H1 (cell line): Measurements from ENCODE around the gene HACL1. TPM values are rescaled to one million over a fixed set of nuclear protein-coding genes. Genes with fewer than 3 reads are reported as not detected.

ENCODE experiments used
- CTCF ChIA-PET: fragments of 300-600 bp; sonication (Branson Sonifier 250); formaldehyde crosslinking; loops from one replicate; lab custom pipeline; 2021; ENCODE audit not compliant: partially characterized antibody; lab: Charles Lee
- POLR2A ChIA-PET: fragments of 300-600 bp; sonication (Branson Sonifier 250); formaldehyde crosslinking; loops from one replicate; lab custom pipeline; 2021; ENCODE audit warnings: inconsistent platforms; ENCODE audit not compliant: partially characterized antibody; lab: Charles Lee
- DNase-seq, 2 experiments: peaks; one replicate each; pipeline versions ENCODE4 v3.0.0 to v3.0.0-alpha.2; 2010 to 2022; ENCODE audit warnings: low spot score in 2 of 2, low read depth in 1 of 2, mixed read lengths in 1 of 2
- FAIRE-seq: peaks from 2 replicates; lab custom pipeline; 2011; peaks lifted over from hg19 to GRCh38; lab: Jason Lieb, UNC
- H2AFZ ChIP-seq: 2 replicates; pipeline ENCODE4 v1.8.1; 2012; ENCODE audit warnings: low read length, inconsistent platforms
- H2AK5ac ChIP-seq: 2 replicates; pipeline ENCODE4 v1.6.1; 2013; ENCODE audit warnings: low read depth, low read length
- H2BK120ac ChIP-seq: replicated peaks from 2 replicates; pipeline ENCODE3; 2013; ENCODE audit warnings: low read depth, low read length, inconsistent platforms
- H2BK12ac ChIP-seq: 2 replicates; pipeline ENCODE4 v1.6.1; 2013; ENCODE audit warnings: low read depth, low read length
- H2BK15ac ChIP-seq: 2 replicates; pipeline ENCODE4 v1.6.1; 2013; ENCODE audit warnings: low read length
- H2BK20ac ChIP-seq: 2 replicates; pipeline ENCODE4 v1.6.1; 2013; ENCODE audit warnings: low read length
- H2BK5ac ChIP-seq: 2 replicates; pipeline ENCODE4 v1.6.1; 2013; ENCODE audit warnings: low read depth, low read length
- H3K14ac ChIP-seq: 2 replicates; pipeline ENCODE4 v1.6.1; 2013; ENCODE audit warnings: inconsistent platforms; ENCODE audit not compliant: insufficient read length
- H3K18ac ChIP-seq: 2 replicates; pipeline ENCODE4 v1.6.1; 2013; ENCODE audit warnings: low read length; ENCODE audit errors: extremely low read depth
- H3K23ac ChIP-seq: 2 replicates; pipeline ENCODE4 v1.6.1; 2013; ENCODE audit warnings: inconsistent platforms; ENCODE audit not compliant: insufficient read length
- H3K23me2 ChIP-seq: 2 replicates; pipeline ENCODE4 v1.6.1; 2013; ENCODE audit warnings: low read depth, low read length
- H3K27ac ChIP-seq: 2 replicates; pipeline ENCODE4 v1.6.1; 2011; ENCODE audit warnings: low read depth, low read length, inconsistent platforms
- H3K27me3 ChIP-seq, 4 experiments: replicated peaks in 1 of 4; 1 replicate in 1 of 4; 2 replicates in 3 of 4; pipeline versions ENCODE4 v1.6.1 to v1.8.1; 2011 to 2013; ENCODE audit warnings: low read length in 3 of 4, mild to moderate bottlenecking in 3 of 4, inconsistent platforms in 2 of 4, mixed read lengths in 2 of 4, moderate library complexity in 1 of 4; ENCODE audit not compliant: control insufficient read depth in 3 of 4, insufficient read depth in 3 of 4; ENCODE audit errors: extremely low read depth in 1 of 4
- H3K36me3 ChIP-seq, 4 experiments: 2 replicates each; pipeline versions ENCODE4 v1.6.1 to v1.8.1; 2011 to 2013; ENCODE audit warnings: mild to moderate bottlenecking in 4 of 4, low read length in 3 of 4, moderate library complexity in 2 of 4, control low read depth in 1 of 4, inconsistent platforms in 1 of 4; ENCODE audit not compliant: insufficient read depth in 4 of 4, control insufficient read depth in 2 of 4
- H3K4ac ChIP-seq: replicated peaks from 2 replicates; pipeline ENCODE3; 2013; ENCODE audit warnings: low read length, low read depth, mixed read lengths, inconsistent platforms; ENCODE audit not compliant: insufficient read length
- H3K4me1 ChIP-seq, 4 experiments: replicated peaks in 1 of 4; 1 replicate in 1 of 4; 2 replicates in 3 of 4; pipeline versions ENCODE4 v1.6.1 to v1.8.1; 2011 to 2013; ENCODE audit warnings: low read length in 3 of 4, inconsistent platforms in 2 of 4, mixed read lengths in 1 of 4; ENCODE audit not compliant: insufficient read depth in 4 of 4, control insufficient read depth in 3 of 4
- H3K4me2 ChIP-seq, 2 experiments: 2 replicates each; pipeline versions ENCODE4 v1.6.1 to v1.8.1; 2011 to 2013; ENCODE audit warnings: low read depth in 2 of 2, low read length in 2 of 2, control low read depth in 1 of 2, inconsistent platforms in 1 of 2, mild to moderate bottlenecking in 1 of 2; ENCODE audit not compliant: insufficient read depth in 1 of 2
- H3K4me3 ChIP-seq, 4 experiments: fragments of 200-600, 300-600 bp in 1 of 4; sonication (generic), shearing (Covaris generic), sonication (Bioruptor Twin) in 1 of 4; 2 replicates each; pipeline versions ENCODE4 v1.5.1 to v1.8.1; 2011 to 2016; ENCODE audit warnings: low read length in 4 of 4, low read depth in 3 of 4, control low read depth in 2 of 4, inconsistent platforms in 2 of 4, mild to moderate bottlenecking in 2 of 4, mixed read lengths in 1 of 4, moderate library complexity in 1 of 4; ENCODE audit not compliant: insufficient read depth in 2 of 4; ENCODE audit errors: extremely low read depth in 1 of 4
- H3K56ac ChIP-seq: replicated peaks from 2 replicates; pipeline ENCODE3; 2013; ENCODE audit warnings: low read depth, mild to moderate bottlenecking, mixed read lengths, low read length, inconsistent platforms; ENCODE audit not compliant: insufficient read length
- H3K79me1 ChIP-seq: 2 replicates; pipeline ENCODE4 v1.6.1; 2013; ENCODE audit warnings: low read depth, low read length, control low read depth
- H3K79me2 ChIP-seq, 2 experiments: 2 replicates each; pipeline versions ENCODE4 v1.6.1 to v1.8.1; 2012 to 2013; ENCODE audit warnings: low read length in 2 of 2, mild to moderate bottlenecking in 2 of 2, inconsistent platforms in 1 of 2; ENCODE audit not compliant: insufficient read depth in 2 of 2, control insufficient read depth in 1 of 2
- H3K9ac ChIP-seq, 4 experiments: replicated peaks in 1 of 4; 1 replicate in 1 of 4; 2 replicates in 3 of 4; pipeline versions ENCODE4 v1.6.1 to v1.8.1; 2011 to 2013; ENCODE audit warnings: low read depth in 3 of 4, low read length in 3 of 4, control low read depth in 2 of 4, mild to moderate bottlenecking in 2 of 4, moderate library complexity in 2 of 4, inconsistent platforms in 1 of 4; ENCODE audit errors: extremely low read depth in 1 of 4
- H3K9me3 ChIP-seq, 2 experiments: 2 replicates each; pipeline versions ENCODE4 v1.6.1 to v1.8.1; 2012 to 2013; ENCODE audit warnings: mild to moderate bottlenecking in 2 of 2, moderate library complexity in 2 of 2, control low read depth in 1 of 2, inconsistent platforms in 1 of 2, low read depth in 1 of 2, low read length in 1 of 2, mixed read lengths in 1 of 2; ENCODE audit not compliant: insufficient read depth in 2 of 2
- H4K20me1 ChIP-seq, 2 experiments: replicated peaks in 1 of 2; 2 replicates each; pipeline versions ENCODE3 to v1.8.1; 2011 to 2013; ENCODE audit warnings: inconsistent platforms in 2 of 2, low read length in 2 of 2, mild to moderate bottlenecking in 1 of 2; ENCODE audit not compliant: insufficient read depth in 2 of 2, control insufficient read depth in 1 of 2
- H4K5ac ChIP-seq: 2 replicates; pipeline ENCODE4 v1.6.1; 2013; ENCODE audit warnings: low read length, low read depth, mixed read lengths, inconsistent platforms; ENCODE audit not compliant: insufficient read length
- H4K8ac ChIP-seq: 2 replicates; pipeline ENCODE4 v1.8.0; 2013; ENCODE audit warnings: mild to moderate bottlenecking, moderate library complexity, low read length, inconsistent platforms; ENCODE audit not compliant: insufficient read depth; ENCODE audit errors: extremely low read depth
- H4K91ac ChIP-seq: replicated peaks from 2 replicates; pipeline ENCODE3; 2013; ENCODE audit warnings: low read length, mixed read lengths, inconsistent platforms; ENCODE audit not compliant: insufficient read length
- ATF3 ChIP-seq: IDR thresholded peaks from 2 replicates; pipeline ENCODE4 v1.6.1; 2011; ENCODE audit warnings: low read depth, mild to moderate bottlenecking, low read length; ENCODE audit not compliant: insufficient read depth
- CREB1 ChIP-seq: IDR thresholded peaks from 2 replicates; pipeline ENCODE4 v1.6.1; 2012; ENCODE audit warnings: inconsistent platforms
- HDAC2 ChIP-seq, 2 experiments: fragments of 300-600 bp in 1 of 2; sonication (generic) in 1 of 2; IDR thresholded peaks; 2 replicates each; pipeline ENCODE4 v1.6.1; 2011 to 2012; ENCODE audit warnings: low read depth in 2 of 2, low read length in 2 of 2, mild to moderate bottlenecking in 2 of 2, moderate library complexity in 2 of 2, borderline replicate concordance in 1 of 2, inconsistent platforms in 1 of 2
- JUND ChIP-seq: IDR thresholded peaks from 2 replicates; pipeline ENCODE4 v1.6.1; 2011; ENCODE audit warnings: mild to moderate bottlenecking, improper control_type of control experiment, low read length
- PHF8 ChIP-seq: fragments of 200-600 bp; sonication (generic); conservative IDR thresholded peaks from 2 replicates; pipeline ENCODE4 v1.7.1; 2012; ENCODE audit warnings: low read depth, mild to moderate bottlenecking, inconsistent platforms, low read length, moderate library complexity
- RNF2 ChIP-seq: fragments of 200-900, 300-1000 bp; sonication (generic); IDR thresholded peaks from 2 replicates; pipeline ENCODE4 v1.7.1; 2016; ENCODE audit warnings: borderline replicate concordance, low read depth, mild to moderate bottlenecking, antibody characterized with exemption, low read length; ENCODE audit not compliant: poor library complexity, severe bottlenecking; ENCODE audit errors: missing control alignments
- SP2 ChIP-seq: IDR thresholded peaks from 2 replicates; pipeline ENCODE4 v1.6.1; 2012; ENCODE audit warnings: mild to moderate bottlenecking, low read length, inconsistent platforms
- USF2 ChIP-seq: IDR thresholded peaks from 2 replicates; pipeline ENCODE4 v1.6.1; 2011; ENCODE audit warnings: low read length, improper control_type of control experiment
- WGBS, 2 experiments: shearing (Covaris generic) in 1 of 2; methylation state at CpG; one replicate each; pipeline versions ENCODE4 v1.1.6 to v1.1.7; 2013 to 2015; ENCODE audit warnings: low lambda C conversion rate in 2 of 2, mixed read lengths in 2 of 2, inconsistent platforms in 1 of 2, low coverage in 1 of 2, missing lambda C conversion rate in 1 of 2; ENCODE audit not compliant: insufficient replicate concordance in 2 of 2, insufficient coverage in 1 of 2, insufficient read length in 1 of 2; ENCODE audit errors: extremely low coverage in 1 of 2, missing lambda C conversion rate in 1 of 2; 5-methylcytosine and 5-hydroxymethylcytosine counted together
- polyA plus RNA-seq, 7 experiments: library from polyadenylated mRNA; depleted of rRNA in 3 of 7; stranded (reverse) in 5 of 7; unstranded in 2 of 7; fragments of >200 nt in 5 of 7; fragments of 200-250 nt in 2 of 7; gene quantifications; 1 replicate in 5 of 7; 2 replicates in 1 of 7; 4 replicates in 1 of 7; pipeline versions ENCODE4 v1.2.1 to v1.2.3, GENCODE V29; 2011 to 2013; ENCODE audit warnings: missing spikeins in 2 of 7, mixed read lengths in 2 of 7
- total RNA-seq: library from RNA; stranded (reverse); fragmentation: NEBNext Ultra II Directional; extraction: Animal tissue kit (Norgen Biotek cat#: 25700); gene quantifications from 2 replicates; pipeline ENCODE4 v1.2.1, GENCODE V29; 2021

Gene HACL1
- total and polyA plus RNA-seq, 2 of the 8 experiments (the other 6 are each of a cell fraction or from before 2014, with no cell fraction given) = 38.2 to 46.0 TPM

GRCh38 chr3:15636028-15636709 is 34.8 kb upstream of the HACL1 start:
- H3K4ac ChIP-seq = no peak overlapping the region
- H3K36me3 ChIP-seq = no peaks in the 10 kb centered on the region
- no peak overlapping the region for H3K27ac ChIP-seq

More at GRCh38 chr3:15636028-15636709, 34.8 kb upstream of the HACL1 start:
- POLR2A ChIA-PET = interaction anchor here (1.2 kb wide), 1 partner anchor 13 kb away, joined by 3 read pairs; no protein-coding TSS in a partner anchor
- Histone ChIP-seq H3K4me2 (no peak overlapping the region), H2BK12ac (peak overlapping the region; percentile 2; the same call in 1 of the 2 replicates), H2BK20ac (peak overlapping the region; percentile 35; the same call in 1 of the 2 replicates), H3K23ac (no peak overlapping the region), H2BK120ac (no peak overlapping the region)
- WGBS, 2 experiments = 91% methylated on average over 14 of the region's 14 CpGs; no CpG with 5 or more reads in 1 of the 2 experiments
- TF ChIP-seq RNF2 (no peak), HDAC2 (IDR thresholded peaks at IDR 0.05; ENCODE audit: borderline replicate concordance in 1 of 2, low read depth in 2 of 2, low read length in 2 of 2) (no peak), ATF3 (no peak), PHF8 (no peak), JUND (no peak), CREB1 (no peak), USF2 (no peak), SP2 (no peak)
- TF ChIP-seq, all 59 proteins: peak for 0
- DNase-seq = no peak
- no peak overlapping the region for H3K56ac ChIP-seq
- H3K4me1 ChIP-seq = peaks cover 13 to 40% (median 22%) of the 10 kb centered on the region in 4 experiments
- H3K18ac ChIP-seq = peak overlapping the region; percentile 26; the same call in 1 of the 2 replicates
- H4K91ac ChIP-seq = no peak overlapping the region
- H3K23me2 ChIP-seq = no peaks in the 10 kb centered on the region
- no peak overlapping the region for H2AK5ac ChIP-seq
- H3K14ac ChIP-seq = no peak overlapping the region
- no peaks in the 10 kb centered on the region for H3K79me2 ChIP-seq
- peak overlapping the region; percentile 4; the same call in 1 of the 2 replicates for H2BK5ac ChIP-seq
- H4K8ac ChIP-seq = no peak overlapping the region; the same call in 1 of the 2 replicates
- no peak for FAIRE-seq
- H2BK15ac ChIP-seq = no peak overlapping the region
- no peak overlapping the region for H3K4me3 ChIP-seq
- H3K27me3 ChIP-seq = no peaks in the 10 kb centered on the region
- H3K9ac ChIP-seq = no peak overlapping the region
- no peak overlapping the region for H2AFZ ChIP-seq
- H4K20me1 ChIP-seq = no peaks in the 10 kb centered on the region
- H3K79me1 ChIP-seq = no peaks in the 10 kb centered on the region
- H4K5ac ChIP-seq = no peak overlapping the region
- H3K9me3 ChIP-seq = no peaks in the 10 kb centered on the region
- CTCF ChIA-PET = interaction anchor here (0.8 to 1.1 kb wide), 2 partner anchors 28 to 176 kb away, joined by 3 read pairs; no protein-coding TSS in a partner anchor
